ENCODE measurements around the gene GTF2IRD2. TPM values are rescaled to one million over a fixed set of nuclear protein-coding genes. Genes with fewer than 3 reads are reported as not detected.
"Not testable (repeated sequence)": the region's sequence is repeated elsewhere in the genome, so short reads cannot be mapped to it uniquely, and the experiment has no call there.

The GTF2IRD2 gene
- total and polyA plus RNA-seq, 2 of the 4 experiments (the other 2 are of a cell fraction), result 2.9 to 5.2 TPM

GRCh38 chr7:74770062-74770461 lies 81.3 kb downstream of the GTF2IRD2 start:
- intact Hi-C loops (cut with micrococcal nuclease); H3K79me1 ChIP-seq (ENCODE audit: low read depth in 1 of 2, low read length in 2 of 2); POLR2A ChIA-PET (ENCODE audit: unreplicated experiment); in situ Hi-C loops (cut with MboI; ENCODE audit: low sequenced_read_pairs); H2AK9ac ChIP-seq (replicated peaks; ENCODE audit: low read depth, low read length, poor library complexity); H4K5ac ChIP-seq (ENCODE audit: low read depth, low read length); BruUV-seq (replicated peaks); H2AK5ac ChIP-seq (ENCODE audit: low read depth, low read length); H4K91ac ChIP-seq (ENCODE audit: insufficient read depth, low read depth, low read length); H2BK15ac ChIP-seq (ENCODE audit: low read depth, low read length); DNase-seq; H2AFZ ChIP-seq (replicated peaks; ENCODE audit: low read length, poor library complexity); H3K4me1 ChIP-seq (ENCODE audit: control insufficient read depth, insufficient read depth, low read length); H4K20me1 ChIP-seq (ENCODE audit: insufficient read depth, low read length); H3K4ac ChIP-seq (ENCODE audit: low read depth, low read length); dilution Hi-C loops (cut with HindIII; ENCODE audit: low sequenced_read_pairs, unreplicated experiment); H3K27ac ChIP-seq (ENCODE audit: insufficient read depth, low read length); H3K18ac ChIP-seq (ENCODE audit: low read depth, low read length); H3K27me3 ChIP-seq (ENCODE audit: control insufficient read depth, insufficient read depth, low read length); H3K36me3 ChIP-seq (ENCODE audit: control insufficient read depth, insufficient read depth, low read length); H3K56ac ChIP-seq (ENCODE audit: extremely low read depth, insufficient read depth, low read length); H3K4me2 ChIP-seq (ENCODE audit: low read depth, low read length); H2BK5ac ChIP-seq (ENCODE audit: low read depth, low read length, poor library complexity, severe bottlenecking); H2BK20ac ChIP-seq (ENCODE audit: low read depth, low read length); H3K9ac ChIP-seq (ENCODE audit: low read depth, low read length); H3K14ac ChIP-seq (replicated peaks; ENCODE audit: low read depth, low read length); H3K9me1 ChIP-seq (ENCODE audit: insufficient read depth, low read length); ATAC-seq (ENCODE audit: low read depth); CTCF ChIA-PET; H3K9me3 ChIP-seq (ENCODE audit: control insufficient read depth, insufficient read depth, low read length); H2BK120ac ChIP-seq (ENCODE audit: low read depth, low read length); H3K4me3 ChIP-seq (ENCODE audit: insufficient read depth, low read depth, low read length); H4K8ac ChIP-seq (ENCODE audit: low read depth in 2 of 2, low read length in 2 of 2); H3K23ac ChIP-seq (ENCODE audit: low read depth, low read length): not testable (repeated sequence)
- no CpG with 5 or more reads among the region's 7 CpGs for WGBS, 2 experiments (ENCODE audit: extremely low coverage in 2 of 2, insufficient read length in 1 of 2)

- H3K79me1 ChIP-seq (ENCODE audit: low read depth in 1 of 2, low read length in 2 of 2); in situ Hi-C loops (cut with MboI; ENCODE audit: low sequenced_read_pairs); DNase-seq; H3K4me3 ChIP-seq (ENCODE audit: insufficient read depth, low read depth, low read length); H4K20me1 ChIP-seq (ENCODE audit: insufficient read depth, low read length); H2BK15ac ChIP-seq (ENCODE audit: low read depth, low read length); intact Hi-C loops (cut with micrococcal nuclease); H3K4me2 ChIP-seq (ENCODE audit: low read depth, low read length); H3K27ac ChIP-seq (ENCODE audit: insufficient read depth, low read length); H2AK9ac ChIP-seq (replicated peaks; ENCODE audit: low read depth, low read length, poor library complexity); H2BK5ac ChIP-seq (ENCODE audit: low read depth, low read length, poor library complexity, severe bottlenecking); H3K27me3 ChIP-seq (ENCODE audit: control insufficient read depth, insufficient read depth, low read length); H3K9ac ChIP-seq (ENCODE audit: low read depth, low read length); H3K23ac ChIP-seq (ENCODE audit: low read depth, low read length); H4K91ac ChIP-seq (ENCODE audit: insufficient read depth, low read depth, low read length); H3K9me1 ChIP-seq (ENCODE audit: insufficient read depth, low read length); H3K56ac ChIP-seq (ENCODE audit: extremely low read depth, insufficient read depth, low read length); H3K18ac ChIP-seq (ENCODE audit: low read depth, low read length); H4K8ac ChIP-seq (ENCODE audit: low read depth in 2 of 2, low read length in 2 of 2); POLR2A ChIA-PET (ENCODE audit: unreplicated experiment); H3K14ac ChIP-seq (replicated peaks; ENCODE audit: low read depth, low read length); H2BK20ac ChIP-seq (ENCODE audit: low read depth, low read length); H3K36me3 ChIP-seq (ENCODE audit: control insufficient read depth, insufficient read depth, low read length); ATAC-seq (ENCODE audit: low read depth); H3K9me3 ChIP-seq (ENCODE audit: control insufficient read depth, insufficient read depth, low read length); H4K5ac ChIP-seq (ENCODE audit: low read depth, low read length); CTCF ChIA-PET; BruUV-seq (replicated peaks); dilution Hi-C loops (cut with HindIII; ENCODE audit: low sequenced_read_pairs, unreplicated experiment); H2AFZ ChIP-seq (replicated peaks; ENCODE audit: low read length, poor library complexity); H3K4me1 ChIP-seq (ENCODE audit: control insufficient read depth, insufficient read depth, low read length); H2AK5ac ChIP-seq (ENCODE audit: low read depth, low read length): not testable (repeated sequence)
- H2BK120ac ChIP-seq (ENCODE audit: low read depth, low read length), result peak overlapping the region; percentile 23; the same call in 1 of the 2 replicates
- H3K4ac ChIP-seq (ENCODE audit: low read depth, low read length), result peak overlapping the region; percentile 35; the same call in 1 of the 2 replicates
- WGBS, 2 experiments (ENCODE audit: extremely low coverage in 2 of 2, insufficient read length in 1 of 2), result no CpG with 5 or more reads among the region's 10 CpGs
These were observed 84.4 kb downstream of the GTF2IRD2 start for GRCh38 chr7:74766991-74767390.
